Measurements from ENCODE around the gene BAZ1A. TPM values are rescaled to one million over a fixed set of nuclear protein-coding genes. Genes with fewer than 3 reads are reported as not detected.

The BAZ1A gene
- total RNA-seq, 2 donors from 2014 or later, result 25.3 to 31.5 TPM

GRCh38 chr14:34872822-34873588 lies 2.2 kb downstream of the BAZ1A start:
- no peaks in the 10 kb centered on the region for H3K9me3 ChIP-seq
- peak; percentile 66 for DNase-seq (ENCODE audit: low spot score)
- H3K27ac ChIP-seq, result peak overlapping the region; percentile 99 to 100
- intact Hi-C loops (cut with DNase I), result loop anchor here (5.0 to 10.0 kb wide), 3 partner anchors 151 to 532 kb away; partner anchors contain the start of genes NFKBIA, PPP2R3C and PRORP
- H3K4me3 ChIP-seq, result peak overlapping the region; percentile 73 to 80
- TF ChIP-seq CTCF (IDR thresholded peaks at IDR 0.05) (no peak), POLR2AphosphoS5 (IDR thresholded peaks at IDR 0.05) (peak; percentile 52), POLR2A (IDR thresholded peaks at IDR 0.05) (peak; percentile 54)
- WGBS, result under 1% methylated on average over 19 of the region's 19 CpGs
- no peaks in the 10 kb centered on the region for H3K4me1 ChIP-seq (replicated peaks)
- no peaks in the 10 kb centered on the region for H3K27me3 ChIP-seq (replicated peaks; ENCODE audit: insufficient read depth)
- no peaks in the 10 kb centered on the region for H3K36me3 ChIP-seq

GRCh38 chr14:34867199-34867598 lies 8.0 kb downstream of the BAZ1A start:
- TF ChIP-seq POLR2AphosphoS5 (IDR thresholded peaks at IDR 0.05), result no peak
- no peak for TF ChIP-seq POLR2A (IDR thresholded peaks at IDR 0.05)
- TF ChIP-seq CTCF (IDR thresholded peaks at IDR 0.05), result no peak
- no peaks in the 10 kb centered on the region for H3K27me3 ChIP-seq (replicated peaks; ENCODE audit: insufficient read depth)
- no peak overlapping the region for H3K27ac ChIP-seq
- no peak for DNase-seq (ENCODE audit: low spot score)
- intact Hi-C loops (cut with DNase I), result no loop called here
- WGBS, result 84% methylated on average over 5 of the region's 5 CpGs
- no peaks in the 10 kb centered on the region for H3K36me3 ChIP-seq
- H3K4me3 ChIP-seq, result no peak overlapping the region
- H3K9me3 ChIP-seq, result no peaks in the 10 kb centered on the region
- H3K4me1 ChIP-seq (replicated peaks), result no peaks in the 10 kb centered on the region

- TF ChIP-seq POLR2A (IDR thresholded peaks at IDR 0.05), result no peak
- TF ChIP-seq CTCF (IDR thresholded peaks at IDR 0.05), result no peak
- no peak for TF ChIP-seq POLR2AphosphoS5 (IDR thresholded peaks at IDR 0.05)
- Histone ChIP-seq H3K4me3 (no peak overlapping the region), H3K36me3 (no peaks in the 10 kb centered on the region), H3K27me3 (replicated peaks; ENCODE audit: insufficient read depth) (no peaks in the 10 kb centered on the region), H3K9me3 (no peaks in the 10 kb centered on the region), H3K4me1 (replicated peaks) (no peaks in the 10 kb centered on the region), H3K27ac (no peak overlapping the region)
- intact Hi-C loops (cut with DNase I), result no loop called here
- WGBS, result 94% methylated on average over 13 of the region's 13 CpGs
- no peak for DNase-seq (ENCODE audit: low spot score)
Measured at GRCh38 chr14:34865889-34866574, 9.1 kb downstream of the BAZ1A start.

GRCh38 chr14:34863844-34864243 lies 11.3 kb downstream of the BAZ1A start:
- Histone ChIP-seq H3K4me1 (replicated peaks) (no peaks in the 10 kb centered on the region), H3K36me3 (no peaks in the 10 kb centered on the region), H3K27me3 (replicated peaks; ENCODE audit: insufficient read depth) (no peaks in the 10 kb centered on the region), H3K27ac (no peak overlapping the region), H3K9me3 (no peaks in the 10 kb centered on the region), H3K4me3 (no peak overlapping the region)
- no peak for TF ChIP-seq POLR2AphosphoS5 (IDR thresholded peaks at IDR 0.05)
- no peak for TF ChIP-seq CTCF (IDR thresholded peaks at IDR 0.05)
- TF ChIP-seq POLR2A (IDR thresholded peaks at IDR 0.05), result no peak
- WGBS, result 86% methylated on average over 1 of the region's 1 CpG
- intact Hi-C loops (cut with DNase I), result no loop called here
- no peak for DNase-seq (ENCODE audit: low spot score)

Data from prostate gland (tissue), 2 donors.